DND-41 (cell line): Measurements from ENCODE around the gene TJP3.

Experiments used
- ATAC-seq: fragments of 200-7000 bp; cut with Tn5 transposase; 3 replicates; pipeline ENCODE4 v1.9.1; 2021; ENCODE audit warnings: low read depth; ENCODE audit not compliant: insufficient read depth
- DNase-seq: peaks from one replicate; pipeline ENCODE4 v3.0.0-alpha.2; 2020
- H2AFZ ChIP-seq: 2 replicates; pipeline ENCODE4 v1.6.0; 2012; ENCODE audit warnings: low read depth, low read length
- H3K27ac ChIP-seq: 2 replicates; pipeline ENCODE4 v1.5.1; 2012; ENCODE audit warnings: low read length, inconsistent platforms
- H3K27me3 ChIP-seq: fragments of 200-600 bp; sonication (generic); 2 replicates; pipeline ENCODE4 v1.6.0; 2012; ENCODE audit warnings: low read length, mild to moderate bottlenecking, inconsistent platforms; ENCODE audit not compliant: insufficient read depth, poor library complexity
- H3K36me3 ChIP-seq: 2 replicates; pipeline ENCODE4 v1.5.1; 2012; ENCODE audit warnings: low read length, inconsistent platforms; ENCODE audit not compliant: insufficient read depth
- H3K4me1 ChIP-seq: 2 replicates; pipeline ENCODE4 v1.5.1; 2012; ENCODE audit warnings: mild to moderate bottlenecking, low read length; ENCODE audit not compliant: insufficient read depth
- H3K4me2 ChIP-seq: 2 replicates; pipeline ENCODE4 v1.6.0; 2012; ENCODE audit warnings: mild to moderate bottlenecking, moderate library complexity, low read length, inconsistent platforms; ENCODE audit not compliant: insufficient read depth
- H3K4me3 ChIP-seq, 2 experiments: fragments of 200-600 bp in 1 of 2; shearing (Covaris generic) in 1 of 2; 2 replicates each; pipeline ENCODE4 v1.5.1; 2012 to 2016; ENCODE audit warnings: inconsistent platforms in 2 of 2, low read length in 2 of 2, mild to moderate bottlenecking in 2 of 2, low read depth in 1 of 2, moderate library complexity in 1 of 2
- H3K79me2 ChIP-seq: 2 replicates; pipeline ENCODE4 v1.6.0; 2012; ENCODE audit warnings: low read length, inconsistent platforms; ENCODE audit not compliant: insufficient read depth
- H3K9ac ChIP-seq: 2 replicates; pipeline ENCODE4 v1.6.0; 2012; ENCODE audit warnings: low read depth, mild to moderate bottlenecking, inconsistent platforms, low read length, moderate library complexity
- H3K9me3 ChIP-seq: 2 replicates; pipeline ENCODE4 v1.5.1; 2012; ENCODE audit warnings: low read length, moderate library complexity, mild to moderate bottlenecking, inconsistent platforms; ENCODE audit not compliant: insufficient read depth, severe bottlenecking
- H4K20me1 ChIP-seq: 2 replicates; pipeline ENCODE4 v1.6.0; 2012; ENCODE audit warnings: low read length; ENCODE audit not compliant: insufficient read depth
- CTCF ChIP-seq: IDR thresholded peaks from 2 replicates; pipeline ENCODE4 v1.5.1; 2012; ENCODE audit warnings: borderline replicate concordance, low read length, moderate library complexity, mild to moderate bottlenecking; ENCODE audit not compliant: poor library complexity, severe bottlenecking; ENCODE audit errors: extremely low read depth
- EZH2 ChIP-seq: IDR thresholded peaks from 3 replicates; pipeline ENCODE4 v1.6.1; 2012; ENCODE audit warnings: borderline replicate concordance, low read depth, mild to moderate bottlenecking, moderate library complexity, low read length, inconsistent platforms; ENCODE audit not compliant: severe bottlenecking

The TJP3 gene

GRCh38 chr19:3683405-3684053 is 24.7 kb upstream of the TJP3 start:
- Histone ChIP-seq H3K4me3 (no peak overlapping the region), H3K4me1 (no peaks in the 10 kb centered on the region), H3K4me2 (no peak overlapping the region), H2AFZ (no peak overlapping the region), H3K36me3 (peaks cover 11% of the 10 kb centered on the region), H3K9me3 (no peaks in the 10 kb centered on the region), H4K20me1 (peaks cover 47% of the 10 kb centered on the region), H3K79me2 (peaks cover 50% of the 10 kb centered on the region), H3K27ac (no peak overlapping the region), H3K27me3 (no peaks in the 10 kb centered on the region), H3K9ac (no peak overlapping the region)
- DNase-seq (no peak), ATAC-seq (no peak)
- TF ChIP-seq EZH2 = no peak
- no peak for TF ChIP-seq CTCF

- H3K36me3 ChIP-seq = peaks cover 11% of the 10 kb centered on the region
- H3K4me2 ChIP-seq = no peak overlapping the region
These were observed 23.9 kb upstream of the TJP3 start for GRCh38 chr19:3684054-3684816.

GRCh38 chr19:3684817-3685410 is 23.3 kb upstream of the TJP3 start:
- ATAC-seq (no peak), DNase-seq (no peak)
- TF ChIP-seq CTCF = no peak
- no peak for TF ChIP-seq EZH2
- H3K4me1 ChIP-seq = no peaks in the 10 kb centered on the region
- H2AFZ ChIP-seq = no peak overlapping the region
- peaks cover 10% of the 10 kb centered on the region for H3K36me3 ChIP-seq
- no peak overlapping the region for H3K9ac ChIP-seq
- H3K27ac ChIP-seq = no peak overlapping the region
- H3K79me2 ChIP-seq = peaks cover 61% of the 10 kb centered on the region
- H3K4me2 ChIP-seq = no peak overlapping the region
- H4K20me1 ChIP-seq = peaks cover 39% of the 10 kb centered on the region
- no peaks in the 10 kb centered on the region for H3K27me3 ChIP-seq
- H3K9me3 ChIP-seq = no peaks in the 10 kb centered on the region
- no peak overlapping the region for H3K4me3 ChIP-seq

More at GRCh38 chr19:3684054-3684816, 23.9 kb upstream of the TJP3 start:
- H3K27ac ChIP-seq = no peak overlapping the region
- DNase-seq (no peak), ATAC-seq (no peak)
- H3K79me2 ChIP-seq = peaks cover 57% of the 10 kb centered on the region
- no peaks in the 10 kb centered on the region for H3K9me3 ChIP-seq
- no peaks in the 10 kb centered on the region for H3K4me1 ChIP-seq
- no peak overlapping the region for H3K9ac ChIP-seq
- peaks cover 43% of the 10 kb centered on the region for H4K20me1 ChIP-seq
- TF ChIP-seq CTCF (no peak), EZH2 (no peak)
- no peak overlapping the region for H3K4me3 ChIP-seq
- H2AFZ ChIP-seq = no peak overlapping the region
- H3K27me3 ChIP-seq = no peaks in the 10 kb centered on the region
